ENCODE measurements around the gene FCHO1. TPM values are rescaled to one million over a fixed set of nuclear protein-coding genes. Genes with fewer than 3 reads are reported as not detected.

The FCHO1 gene
- total and polyA plus RNA-seq, 10 of the 15 experiments (the other 5 are each of a cell fraction or from before 2014, with no cell fraction given) = 0.14 to 45.8 (median 15.8) TPM

GRCh38 chr19:17795495-17795856, 44.2 kb downstream of the FCHO1 start:
- ChIA-PET RAD21 (ENCODE audit: unreplicated experiment) (no interaction called here), POLR2A (no interaction called here), CTCF (interaction anchor here (1.6 kb wide), 1 partner anchor 189 kb away, joined by 3 read pairs; no protein-coding TSS in a partner anchor), SMC1A (ENCODE audit: uncharacterized antibody, unreplicated experiment) (no interaction called here)
- 46% methylated on average over 14 of the region's 14 CpGs for WGBS (ENCODE audit: insufficient coverage, insufficient replicate concordance, low lambda C conversion rate, missing lambda C conversion rate)
- Histone ChIP-seq H3K4me1 (ENCODE audit: control insufficient read depth, insufficient read depth, low read length) (no peaks in the 10 kb centered on the region), H2AFZ (ENCODE audit: control insufficient read depth, low read depth, low read length) (no peak overlapping the region), H4K20me1 (ENCODE audit: control insufficient read depth, insufficient read depth) (no peaks in the 10 kb centered on the region), H3K9ac (ENCODE audit: control insufficient read depth, insufficient read depth, low read length) (no peak overlapping the region), H3K4me2 (ENCODE audit: control insufficient read depth, insufficient read depth) (no peak overlapping the region), H3K27ac (ENCODE audit: control insufficient read depth, insufficient read depth) (no peak overlapping the region), H3K36me3 (ENCODE audit: control insufficient read depth in 2 of 2, insufficient read depth in 2 of 2, low read length in 1 of 2) (no peaks in the 10 kb centered on the region), H3K79me2 (ENCODE audit: control insufficient read depth, insufficient read depth, low read length) (no peaks in the 10 kb centered on the region), H3K4me3 (no peak overlapping the region), H3K27me3 (replicated peaks in 1 of 2; ENCODE audit: control insufficient read depth in 2 of 2, insufficient read depth in 2 of 2, low read length in 1 of 2) (peaks cover 3 to 6% of the 10 kb centered on the region in 2 experiments; a peak in 3 of 4 replicates), H3K9me3 (replicated peaks; ENCODE audit: control insufficient read depth, insufficient read depth, low read length) (no peaks in the 10 kb centered on the region)
- DNase-seq (ENCODE audit: low read depth, low spot score) = no peak
- in situ Hi-C loops (cut with MboI) (no loop called here), intact Hi-C loops (cut with micrococcal nuclease; ENCODE audit: unreplicated experiment) (no loop called here)
- FAIRE-seq = no peak
- TF ChIP-seq BCL3 (IDR thresholded peaks at IDR 0.05; ENCODE audit: borderline replicate concordance, insufficient read depth, low read depth, low read length, poor library complexity, severe bottlenecking) (no peak), RELB (IDR thresholded peaks at IDR 0.05; ENCODE audit: low read depth) (no peak)
- TF ChIP-seq, protein P1, sequence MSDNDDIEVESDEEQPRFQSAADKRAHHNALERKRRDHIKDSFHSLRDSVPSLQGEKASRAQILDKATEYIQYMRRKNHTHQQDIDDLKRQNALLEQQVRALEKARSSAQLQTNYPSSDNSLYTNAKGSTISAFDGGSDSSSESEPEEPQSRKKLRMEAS (IDR thresholded peaks at IDR 0.05; ENCODE audit: low read depth, low read length) = no peak
- no TSS peak for BruUV-seq (replicated peaks)
- no peak for ATAC-seq

Data from GM12878 (cell line).